GM12878 (cell line): ENCODE data around the gene FGF19. TPM values are rescaled to one million over a fixed set of nuclear protein-coding genes. Genes with fewer than 3 reads are reported as not detected.

Experiments used
- ATAC-seq: fragments of 200-7000 bp; cut with Tn5 transposase; 3 replicates; pipeline ENCODE4 v1.9.1; 2020; ENCODE audit warnings: mild to moderate bottlenecking, moderate library complexity
- BruUV-seq: library from RNA; stranded (reverse); fragments of 400-500 nt; replicated peaks from 2 replicates; lab custom pipeline; 2021; lab: Mats Ljungman, UMichigan
- CTCF ChIA-PET: fragments of 300-600 bp; sonication (Branson Sonifier 250); formaldehyde crosslinking; extraction: SDS; loops from one replicate; lab custom pipeline; 2021; ENCODE audit warnings: inconsistent platforms; lab: Yijun Ruan, JAX
- POLR2A ChIA-PET: fragments of 350-600 bp; formaldehyde crosslinking; extraction: SDS; loops from one replicate; lab custom pipeline; 2021; ENCODE audit warnings: inconsistent platforms; lab: Charles Lee
- RAD21 ChIA-PET: fragments of 300-600 bp; sonication (Branson Sonifier 250); formaldehyde crosslinking; loops from one replicate; lab custom pipeline; 2023; ENCODE audit warnings: antibody characterized with exemption; ENCODE audit not compliant: unreplicated experiment; lab: Charles Lee
- SMC1A ChIA-PET: fragments of 300-600 bp; sonication (Branson Sonifier 250); formaldehyde crosslinking; loops from one replicate; lab custom pipeline; 2023; ENCODE audit not compliant: unreplicated experiment, uncharacterized antibody; lab: Charles Lee
- DNase-seq: peaks from one replicate; pipeline ENCODE4 v3.0.0-alpha.2; 2011; ENCODE audit warnings: low read depth, low spot score
- FAIRE-seq: peaks from 3 replicates; lab custom pipeline; 2011; peaks lifted over from hg19 to GRCh38; lab: Jason Lieb, UNC
- H2AFZ ChIP-seq: 2 replicates; pipeline ENCODE4 v1.6.0; 2011; ENCODE audit warnings: low read depth, low read length, control low read depth; ENCODE audit not compliant: control insufficient read depth
- H3K27ac ChIP-seq: 2 replicates; pipeline ENCODE4 v1.5.1; 2011; ENCODE audit warnings: control low read depth; ENCODE audit not compliant: control insufficient read depth, insufficient read depth
- H3K27me3 ChIP-seq, 2 experiments: replicated peaks in 1 of 2; 2 replicates each; pipeline versions ENCODE4 v1.6.0 to v1.6.1; 2011; ENCODE audit warnings: low read length in 1 of 2; ENCODE audit not compliant: control insufficient read depth in 2 of 2, insufficient read depth in 2 of 2
- H3K36me3 ChIP-seq, 2 experiments: 2 replicates each; pipeline ENCODE4 v1.5.1; 2011; ENCODE audit warnings: low read length in 1 of 2; ENCODE audit not compliant: control insufficient read depth in 2 of 2, insufficient read depth in 2 of 2
- H3K4me1 ChIP-seq: 2 replicates; pipeline ENCODE4 v1.6.1; 2011; ENCODE audit warnings: mild to moderate bottlenecking, low read length, moderate library complexity, mixed read lengths; ENCODE audit not compliant: control insufficient read depth, insufficient read depth
- H3K4me2 ChIP-seq: 2 replicates; pipeline ENCODE4 v1.6.0; 2011; ENCODE audit warnings: control low read depth; ENCODE audit not compliant: control insufficient read depth, insufficient read depth
- H3K4me3 ChIP-seq: fragments of 200-600 bp; sonication (generic); 2 replicates; pipeline ENCODE4 v1.5.1; 2016
- H3K79me2 ChIP-seq: 2 replicates; pipeline ENCODE4 v1.6.0; 2011; ENCODE audit warnings: low read length; ENCODE audit not compliant: control insufficient read depth, insufficient read depth
- H3K9ac ChIP-seq: 2 replicates; pipeline ENCODE4 v1.8.0; 2011; ENCODE audit warnings: low read length, control low read depth, mixed read lengths; ENCODE audit not compliant: control insufficient read depth, insufficient read depth
- H3K9me3 ChIP-seq: replicated peaks from 3 replicates; pipeline ENCODE4 v1.5.1; 2011; ENCODE audit warnings: mild to moderate bottlenecking, low read length; ENCODE audit not compliant: control insufficient read depth, insufficient read depth
- H4K20me1 ChIP-seq: 2 replicates; pipeline ENCODE4 v1.6.0; 2011; ENCODE audit not compliant: control insufficient read depth, insufficient read depth
- EED ChIP-seq: sonication (generic); IDR thresholded peaks from 2 replicates; pipeline ENCODE4 v1.6.1; 2016; ENCODE audit warnings: antibody characterized with exemption, low read depth
- GABPA ChIP-seq: IDR thresholded peaks from 2 replicates; pipeline ENCODE4 v1.6.1; 2014; ENCODE audit warnings: antibody characterized with exemption, low read depth, mild to moderate bottlenecking, inconsistent platforms
- KDM1A ChIP-seq: fragments of 200-600 bp; sonication (generic); IDR thresholded peaks from 2 replicates; pipeline ENCODE4 v1.6.1; 2016; ENCODE audit warnings: borderline replicate concordance
- MEF2A ChIP-seq: IDR thresholded peaks from 2 replicates; pipeline ENCODE4 v1.6.1; 2011; ENCODE audit warnings: low read depth, mild to moderate bottlenecking, low read length, moderate library complexity; ENCODE audit not compliant: insufficient read depth
- MEF2B ChIP-seq: fragments of 450-650 bp; IDR thresholded peaks from 2 replicates; pipeline ENCODE4 v1.6.1; 2018; ENCODE audit warnings: mild to moderate bottlenecking, moderate library complexity; ENCODE audit not compliant: partially characterized antibody, poor library complexity, severe bottlenecking
- NRF1 ChIP-seq: conservative IDR thresholded peaks from 2 replicates; pipeline ENCODE4 v1.6.1; 2011; ENCODE audit warnings: mild to moderate bottlenecking, low read depth, low read length, improper control_type of control experiment
- RCOR1 ChIP-seq: conservative IDR thresholded peaks from 2 replicates; pipeline ENCODE4 v1.6.1; 2012; ENCODE audit warnings: low read depth, low read length, improper control_type of control experiment
- RUNX3 ChIP-seq: IDR thresholded peaks from 2 replicates; pipeline ENCODE4 v1.6.1; 2012; ENCODE audit warnings: low read length, inconsistent platforms
- SMARCA5 ChIP-seq: fragments of 450-650 bp; IDR thresholded peaks from 2 replicates; pipeline ENCODE4 v1.6.1; 2017; ENCODE audit warnings: mild to moderate bottlenecking
- SPI1 ChIP-seq: IDR thresholded peaks from 2 replicates; pipeline ENCODE4 v1.6.1; 2011; ENCODE audit warnings: low read depth, mild to moderate bottlenecking, low read length, moderate library complexity, borderline replicate concordance; ENCODE audit not compliant: insufficient read depth
- STAT3 ChIP-seq: IDR thresholded peaks from 2 replicates; pipeline ENCODE4 v1.6.1; 2011; ENCODE audit warnings: low read depth, low read length, improper control_type of control experiment
- TARDBP ChIP-seq: IDR thresholded peaks from 2 replicates; pipeline ENCODE4 v1.6.1; 2016; ENCODE audit warnings: borderline replicate concordance
- YY1 ChIP-seq: IDR thresholded peaks from 2 replicates; pipeline ENCODE4 v1.6.1; 2011; ENCODE audit warnings: low read depth, mild to moderate bottlenecking, low read length
- ZNF24 ChIP-seq: fragments of 450-650 bp; IDR thresholded peaks from 2 replicates; pipeline ENCODE4 v1.6.1; 2017; ENCODE audit warnings: antibody characterized with exemption, mild to moderate bottlenecking
- ZNF384 ChIP-seq: IDR thresholded peaks from 2 replicates; pipeline ENCODE4 v1.6.1; 2012; ENCODE audit warnings: low read depth, mild to moderate bottlenecking, low read length, improper control_type of control experiment, borderline replicate concordance
- WGBS: methylation state at CpG from one replicate; pipeline ENCODE4 v1.1.6; 2016; ENCODE audit warnings: low lambda C conversion rate; ENCODE audit not compliant: insufficient replicate concordance, insufficient coverage; ENCODE audit errors: missing lambda C conversion rate; 5-methylcytosine and 5-hydroxymethylcytosine counted together
- in situ Hi-C: fragments of 300-500 bp; cut with MboI; formaldehyde crosslinking; loops from 9 replicates; pipeline ENCODE4 v1.14.3; 2018; ENCODE audit warnings: mixed read lengths
- intact Hi-C: fragments of 100-400 bp; cut with micrococcal nuclease; formaldehyde crosslinking; loops from one replicate; pipeline ENCODE4 v1.14.2; 2022; ENCODE audit not compliant: unreplicated experiment
- polyA plus RNA-seq, 11 experiments: library from polyadenylated mRNA; depleted of rRNA in 4 of 11; unstranded in 6 of 11; stranded (reverse) in 5 of 11; fragments of >200 nt; fragmentation: Nextera tagmentation in 4 of 11; fragmentation: Illumina TruSeq in 1 of 11; extraction: Ambion mirVana in 4 of 11; extraction: Trizol in 1 of 11; gene quantifications; 1 replicate in 1 of 11; 2 replicates in 10 of 11; pipeline versions ENCODE4 v1.2.1 to v1.2.3, GENCODE V29; 2011 to 2016; ENCODE audit warnings: inconsistent platforms in 2 of 11, missing spikeins in 2 of 11, low read depth in 1 of 11
- total RNA-seq, 4 experiments: library from RNA; depleted of rRNA in 3 of 4; stranded (reverse); fragments of >200 nt in 3 of 4; fragmentation: Illumina TruSeq in 1 of 4; extraction: Trizol in 1 of 4; gene quantifications; 2 replicates each; pipeline versions ENCODE4 v1.2.1 to v1.2.3, GENCODE V29; 2013 to 2021
- TF ChIP-seq, protein P1 (sequence below): IDR thresholded peaks from 2 replicates; pipeline ENCODE4 v1.6.1; 2012; ENCODE audit warnings: low read length, inconsistent platforms

FGF19 gene
- total and polyA plus RNA-seq, 10 of the 15 experiments (the other 5 are each of a cell fraction or from before 2014, with no cell fraction given) = 0.08 TPM; not detected in 9

DNA sequence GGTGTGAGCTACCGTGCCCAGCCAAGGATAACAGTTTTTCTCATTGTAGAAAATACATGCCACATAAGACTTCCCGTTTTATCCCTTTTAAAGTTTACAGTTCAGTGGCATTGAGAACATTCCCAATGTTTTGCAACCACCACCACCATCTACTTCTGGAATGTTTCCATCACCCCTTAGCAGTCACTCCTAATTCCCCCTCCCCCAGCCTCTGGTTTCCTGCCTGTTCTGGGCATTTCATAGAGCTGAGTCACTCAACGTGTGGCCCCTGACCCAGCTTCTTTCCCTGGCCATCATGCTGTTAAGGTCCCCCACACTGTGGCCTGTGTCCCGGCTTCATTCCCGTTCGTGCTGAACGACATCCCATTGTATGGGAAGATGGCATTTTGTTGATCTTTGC, 40.6 kb upstream of the FGF19 start:
- POLR2A ChIA-PET = no interaction called here
- WGBS = 25% methylated on average over 7 of the region's 7 CpGs
- Histone ChIP-seq H3K27me3 (peaks cover 0 to 2% of the 10 kb centered on the region in 2 experiments; a peak in 3 of 4 replicates), H3K9ac (no peak overlapping the region), H3K27ac (no peak overlapping the region), H3K4me2 (no peak overlapping the region), H3K4me1 (no peaks in the 10 kb centered on the region), H4K20me1 (no peaks in the 10 kb centered on the region), H3K9me3 (no peaks in the 10 kb centered on the region), H3K36me3 (no peaks in the 10 kb centered on the region), H3K79me2 (no peaks in the 10 kb centered on the region), H2AFZ (no peak overlapping the region), H3K4me3 (no peak overlapping the region)
- FAIRE-seq (no peak), DNase-seq (no peak), ATAC-seq (no peak)
- CTCF ChIA-PET = no interaction called here
- intact Hi-C loops = no loop called here
- TF ChIP-seq GABPA (no peak), KDM1A (no peak), RCOR1 (no peak)
- TF ChIP-seq, protein P1, sequence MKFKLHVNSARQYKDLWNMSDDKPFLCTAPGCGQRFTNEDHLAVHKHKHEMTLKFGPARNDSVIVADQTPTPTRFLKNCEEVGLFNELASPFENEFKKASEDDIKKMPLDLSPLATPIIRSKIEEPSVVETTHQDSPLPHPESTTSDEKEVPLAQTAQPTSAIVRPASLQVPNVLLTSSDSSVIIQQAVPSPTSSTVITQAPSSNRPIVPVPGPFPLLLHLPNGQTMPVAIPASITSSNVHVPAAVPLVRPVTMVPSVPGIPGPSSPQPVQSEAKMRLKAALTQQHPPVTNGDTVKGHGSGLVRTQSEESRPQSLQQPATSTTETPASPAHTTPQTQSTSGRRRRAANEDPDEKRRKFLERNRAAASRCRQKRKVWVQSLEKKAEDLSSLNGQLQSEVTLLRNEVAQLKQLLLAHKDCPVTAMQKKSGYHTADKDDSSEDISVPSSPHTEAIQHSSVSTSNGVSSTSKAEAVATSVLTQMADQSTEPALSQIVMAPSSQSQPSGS = no peak
- no TSS peak for BruUV-seq
- RAD21 ChIA-PET = no interaction called here
- in situ Hi-C loops = no loop called here
- SMC1A ChIA-PET = no interaction called here

DNA sequence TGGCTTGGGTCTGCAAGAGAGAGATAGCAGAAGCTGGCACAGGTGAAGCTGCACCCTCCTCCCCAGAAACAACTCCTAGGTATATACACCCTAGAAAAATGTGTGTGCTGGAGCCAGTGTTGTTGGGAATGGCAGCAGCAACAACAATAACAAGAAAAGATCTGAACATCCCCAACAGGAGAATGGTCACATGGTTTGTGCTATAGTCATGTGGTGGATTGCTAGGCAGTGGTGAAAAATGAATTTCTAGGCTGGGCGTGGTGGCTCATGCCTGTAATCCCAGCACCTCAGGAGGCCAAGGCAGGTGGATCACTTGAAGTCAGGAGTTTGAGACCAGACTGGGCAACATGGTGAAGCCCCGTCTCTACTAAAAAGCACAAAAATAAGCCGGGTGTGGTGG, 31.0 kb upstream of the FGF19 start:
- RAD21 ChIA-PET = no interaction called here
- POLR2A ChIA-PET = no interaction called here

More for the DNA sequence above, 31.0 kb upstream of the FGF19 start:
- WGBS = 30% methylated on average over 3 of the region's 3 CpGs
- Histone ChIP-seq H3K9ac (no peak overlapping the region), H3K4me1 (no peaks in the 10 kb centered on the region), H3K36me3 (no peaks in the 10 kb centered on the region), H3K27ac (no peak overlapping the region), H3K4me3 (no peak overlapping the region), H3K9me3 (no peaks in the 10 kb centered on the region; the same call in 2 of the 3 replicates), H4K20me1 (no peaks in the 10 kb centered on the region), H3K4me2 (no peak overlapping the region), H2AFZ (no peak overlapping the region), H3K27me3 (peaks cover 0 to 1% of the 10 kb centered on the region in 2 experiments; a peak in 1 of 4 replicates), H3K79me2 (no peaks in the 10 kb centered on the region)
- ATAC-seq (no peak), DNase-seq (no peak), FAIRE-seq (no peak)
- TF ChIP-seq YY1 (no peak), ZNF24 (no peak), STAT3 (no peak), SPI1 (no peak), TARDBP (no peak), NRF1 (no peak), MEF2A (no peak), MEF2B (no peak), RCOR1 (no peak), EED (no peak), ZNF384 (no peak), RUNX3 (no peak), SMARCA5 (no peak)
- CTCF ChIA-PET = interaction anchor here (0.6 kb wide), 1 partner anchor 734 kb away, joined by 3 read pairs; no protein-coding TSS in a partner anchor
- in situ Hi-C loops = no loop called here
- SMC1A ChIA-PET = no interaction called here
- intact Hi-C loops = no loop called here
- BruUV-seq = no TSS peak
